ENCODE measurements around the gene ZNF165. TPM values are rescaled to one million over a fixed set of nuclear protein-coding genes. Genes with fewer than 3 reads are reported as not detected.

The ZNF165 gene
- total and polyA plus RNA-seq, 2 of the 8 experiments (the other 6 are each of a cell fraction or from before 2014, with no cell fraction given): 1.2 to 9.3 TPM

- WGBS, 2 experiments (ENCODE audit: extremely low coverage in 1 of 2, insufficient coverage in 1 of 2, insufficient read length in 1 of 2, insufficient replicate concordance in 2 of 2, low coverage in 1 of 2, low lambda C conversion rate in 2 of 2, missing lambda C conversion rate in 1 of 2): 91% methylated on average over 14 of the region's 33 CpGs; no CpG with 5 or more reads in 1 of the 2 experiments
- Histone ChIP-seq H3K4me2 (ENCODE audit: insufficient read depth in 1 of 2, low read depth in 2 of 2, low read length in 2 of 2) (no peak overlapping the region), H3K18ac (ENCODE audit: extremely low read depth, low read length) (no peak overlapping the region), H3K27ac (ENCODE audit: low read depth, low read length) (no peak overlapping the region), H3K9me3 (ENCODE audit: insufficient read depth in 2 of 2, low read depth in 1 of 2, low read length in 1 of 2) (peaks cover 35 to 37% of the 10 kb centered on the region in 2 experiments), H2BK5ac (ENCODE audit: low read depth, low read length) (no peak overlapping the region), H2BK20ac (ENCODE audit: low read length) (no peak overlapping the region), H2AFZ (ENCODE audit: low read length) (no peak overlapping the region), H3K27me3 (replicated peaks in 1 of 4; ENCODE audit: control insufficient read depth in 3 of 4, extremely low read depth in 1 of 4, insufficient read depth in 3 of 4, low read length in 3 of 4) (no peaks in the 10 kb centered on the region), H3K23ac (ENCODE audit: insufficient read length) (no peak overlapping the region), H3K4me1 (replicated peaks in 1 of 4; ENCODE audit: control insufficient read depth in 3 of 4, insufficient read depth in 4 of 4, low read length in 3 of 4) (no peaks in the 10 kb centered on the region), H4K8ac (ENCODE audit: extremely low read depth, insufficient read depth, low read length) (no peak overlapping the region), H2BK15ac (ENCODE audit: low read length) (no peak overlapping the region), H3K79me1 (ENCODE audit: low read depth, low read length) (no peaks in the 10 kb centered on the region), H3K4me3 (ENCODE audit: extremely low read depth in 1 of 4, insufficient read depth in 2 of 4, low read depth in 3 of 4, low read length in 4 of 4) (no peak overlapping the region), H2BK120ac (replicated peaks; ENCODE audit: low read depth, low read length) (no peak overlapping the region), H3K14ac (ENCODE audit: insufficient read length) (no peak overlapping the region), H2AK5ac (ENCODE audit: low read depth, low read length) (no peak overlapping the region), H4K5ac (ENCODE audit: insufficient read length, low read depth, low read length) (no peak overlapping the region), H3K23me2 (ENCODE audit: low read depth, low read length) (no peaks in the 10 kb centered on the region), H3K79me2 (ENCODE audit: control insufficient read depth in 1 of 2, insufficient read depth in 2 of 2, low read length in 2 of 2) (no peaks in the 10 kb centered on the region), H4K91ac (replicated peaks; ENCODE audit: insufficient read length, low read length) (no peak overlapping the region), H3K36me3 (ENCODE audit: control insufficient read depth in 2 of 4, insufficient read depth in 4 of 4, low read length in 3 of 4) (peaks cover 10 to 60% (median 34%) of the 10 kb centered on the region in 4 experiments; a peak in 7 of 8 replicates), H2BK12ac (ENCODE audit: low read depth, low read length) (no peak overlapping the region), H3K56ac (replicated peaks; ENCODE audit: insufficient read length, low read depth, low read length) (no peak overlapping the region), H4K20me1 (replicated peaks in 1 of 2; ENCODE audit: control insufficient read depth in 1 of 2, insufficient read depth in 2 of 2, low read length in 2 of 2) (no peaks in the 10 kb centered on the region), H3K4ac (replicated peaks; ENCODE audit: insufficient read length, low read depth, low read length) (no peak overlapping the region), H3K9ac (replicated peaks in 1 of 4; ENCODE audit: extremely low read depth in 1 of 4, low read depth in 3 of 4, low read length in 3 of 4) (no peak overlapping the region)
- no peak for DNase-seq (ENCODE audit: low read depth in 1 of 2, low spot score in 2 of 2)
- no peak for FAIRE-seq
- TF ChIP-seq SP2 (IDR thresholded peaks at IDR 0.05; ENCODE audit: low read length) (no peak), CTBP2 (IDR thresholded peaks at IDR 0.05; ENCODE audit: borderline replicate concordance, insufficient read depth, insufficient read length, low read length) (no peak), TAF1 (IDR thresholded peaks at IDR 0.05; ENCODE audit: low read depth, low read length) (no peak), TAF7 (optimal IDR thresholded peaks at IDR 0.05; ENCODE audit: borderline replicate concordance, low read depth, low read length) (no peak), RFX5 (IDR thresholded peaks at IDR 0.05; ENCODE audit: borderline replicate concordance, low read depth, low read length) (no peak), SAP30 (IDR thresholded peaks at IDR 0.05; ENCODE audit: insufficient read depth, insufficient replicate concordance, low read length) (no peak), YY1 (IDR thresholded peaks at IDR 0.05; ENCODE audit: low read depth, low read length) (no peak), TCF12 (IDR thresholded peaks at IDR 0.05; ENCODE audit: low read depth, low read length) (no peak), POU5F1 (IDR thresholded peaks at IDR 0.05; ENCODE audit: low read depth, low read length) (no peak), POLR2AphosphoS5 (IDR thresholded peaks at IDR 0.05; ENCODE audit: low read depth, low read length) (no peak)
- TF ChIP-seq, protein P1, sequence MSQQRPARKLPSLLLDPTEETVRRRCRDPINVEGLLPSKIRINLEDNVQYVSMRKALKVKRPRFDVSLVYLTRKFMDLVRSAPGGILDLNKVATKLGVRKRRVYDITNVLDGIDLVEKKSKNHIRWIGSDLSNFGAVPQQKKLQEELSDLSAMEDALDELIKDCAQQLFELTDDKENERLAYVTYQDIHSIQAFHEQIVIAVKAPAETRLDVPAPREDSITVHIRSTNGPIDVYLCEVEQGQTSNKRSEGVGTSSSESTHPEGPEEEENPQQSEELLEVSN (IDR thresholded peaks at IDR 0.05): no peak
- ChIA-PET CTCF (ENCODE audit: partially characterized antibody) (no interaction called here), POLR2A (ENCODE audit: partially characterized antibody) (interaction anchor here (1.0 kb wide), 1 partner anchor 11 kb away, joined by 5 read pairs; the partner anchor contains the start of gene ZNF165)
Measured at GRCh38 chr6:28090917-28091586, 10.7 kb downstream of the ZNF165 start.
